ENCODE data around the gene TBC1D1. TPM values are rescaled to one million over a fixed set of nuclear protein-coding genes. Genes with fewer than 3 reads are reported as not detected.
A peak's percentile ranks its signal among the peaks of the same experiment; 100 is the strongest.
"Not testable (repeated sequence)": the region's sequence is repeated elsewhere in the genome, so short reads cannot be mapped to it uniquely, and the experiment has no call there.

Gene TBC1D1
- total RNA-seq, 1 experiment from 2014 or later, result 104 TPM

- no peak for DNase-seq (ENCODE audit: low spot score)
Observed at GRCh38 chr4:38011511-38012162, 120.8 kb downstream of the TBC1D1 start.

- DNase-seq (ENCODE audit: low spot score), result no peak
Observed at GRCh38 chr4:38013461-38014366, 122.8 kb downstream of the TBC1D1 start.

- DNase-seq (ENCODE audit: low spot score), result no peak
Observed at GRCh38 chr4:38014421-38014852, 123.6 kb downstream of the TBC1D1 start.

DNA sequence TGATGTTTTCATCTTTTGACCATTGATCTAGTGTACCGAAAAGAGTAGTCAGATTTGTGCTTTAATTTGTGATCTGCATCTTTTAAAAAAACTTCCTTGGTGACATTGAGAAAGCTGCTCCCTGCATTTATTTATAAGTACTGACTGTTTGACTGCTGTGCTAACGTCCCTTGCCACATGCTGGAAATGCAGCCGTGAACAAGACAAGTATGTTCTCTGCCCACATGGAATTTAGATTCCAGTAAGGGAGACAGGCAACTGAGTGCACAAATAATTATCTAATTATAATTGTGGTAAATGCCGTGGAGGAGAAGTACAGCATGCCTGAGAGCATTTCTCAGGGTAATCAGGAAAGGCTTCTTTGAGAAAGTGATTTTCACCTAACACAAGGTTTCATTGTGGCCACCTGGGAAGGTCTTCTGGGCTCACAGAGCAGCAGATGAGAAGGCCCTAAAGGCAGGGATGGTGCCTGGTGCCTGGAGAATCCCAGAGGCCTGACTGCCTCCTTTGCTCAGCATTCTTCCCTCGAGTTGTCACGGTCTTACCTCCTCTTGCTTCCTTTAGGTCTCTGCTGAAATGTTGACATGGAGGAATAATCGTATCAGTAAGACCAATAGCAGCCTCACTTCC lies 125.1 kb downstream of the TBC1D1 start:
- no peak for DNase-seq (ENCODE audit: low spot score)

DNA sequence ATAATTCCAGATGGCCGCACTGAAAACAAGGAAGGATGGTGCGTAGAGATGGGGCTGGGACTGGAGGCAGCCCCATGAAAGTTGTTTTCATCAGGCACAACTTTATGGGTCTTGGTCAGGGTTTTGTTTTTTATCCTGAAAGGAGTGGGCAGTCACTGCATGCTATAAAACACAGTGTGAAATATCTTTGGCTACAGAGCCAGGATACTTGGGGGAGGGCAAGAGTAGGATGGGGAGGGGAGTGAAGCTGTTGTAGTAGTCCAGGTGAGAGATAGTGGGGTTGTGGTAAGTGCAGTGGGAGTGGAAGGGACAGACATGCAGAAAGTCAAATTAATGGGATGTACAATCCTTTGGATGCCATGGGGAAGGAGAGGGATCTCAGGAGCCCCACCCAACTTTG lies 125.8 kb downstream of the TBC1D1 start:
- no peak for DNase-seq (ENCODE audit: low spot score)

DNA sequence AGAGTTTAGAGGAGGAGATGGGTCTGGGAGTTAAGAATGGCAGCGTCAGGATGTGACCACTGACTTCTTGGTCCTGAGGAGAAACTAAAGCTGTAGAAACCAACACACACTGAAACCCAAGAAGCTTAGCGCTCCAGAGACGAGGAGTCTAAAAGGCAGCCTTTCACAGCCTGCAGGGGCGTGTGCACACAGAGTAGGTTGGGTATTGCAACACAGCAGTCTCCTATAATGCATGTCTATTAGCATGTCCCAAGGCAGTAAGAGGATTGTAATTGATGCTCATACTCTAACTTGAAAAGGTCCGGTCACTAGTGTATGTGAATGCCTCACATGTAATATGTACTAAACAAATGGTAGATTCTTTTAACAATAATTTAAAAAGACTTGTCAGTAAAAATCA lies 126.7 kb downstream of the TBC1D1 start:
- DNase-seq (ENCODE audit: low spot score), result no peak

GRCh38 chr4:38020386-38020785 lies 129.5 kb downstream of the TBC1D1 start:
- DNase-seq (ENCODE audit: low spot score), result no peak

DNA sequence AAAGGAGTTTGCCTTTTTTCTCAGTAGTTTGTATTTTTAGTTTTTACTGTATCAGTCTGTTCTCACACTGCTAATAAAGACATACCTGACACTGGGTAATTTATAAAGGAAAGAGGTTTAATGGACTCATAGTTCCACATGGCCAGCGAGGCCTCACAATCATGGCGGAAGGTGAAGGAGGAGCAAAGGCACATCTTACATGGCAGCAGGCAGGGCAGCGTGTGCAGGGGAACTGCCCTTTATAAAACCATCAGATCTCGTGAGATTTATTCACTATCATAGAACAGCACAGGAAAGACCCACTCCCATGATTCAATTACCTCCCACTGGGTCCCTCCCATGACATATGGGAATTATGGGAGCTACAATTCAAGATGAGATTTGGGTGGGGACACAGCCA lies 130.1 kb downstream of the TBC1D1 start:
- DNase-seq (ENCODE audit: low spot score), result not testable (repeated sequence)

GRCh38 chr4:38021751-38022150 lies 130.9 kb downstream of the TBC1D1 start:
- peak; percentile 12 for DNase-seq (ENCODE audit: low spot score)

- DNase-seq (ENCODE audit: low spot score), result no peak
Observed at GRCh38 chr4:38023347-38024205, 132.7 kb downstream of the TBC1D1 start.

- no peak for DNase-seq (ENCODE audit: low spot score)
Observed at GRCh38 chr4:38024206-38024509, 133.3 kb downstream of the TBC1D1 start.

GRCh38 chr4:38025665-38026064 lies 134.8 kb downstream of the TBC1D1 start:
- DNase-seq (ENCODE audit: low spot score), result no peak

DNA sequence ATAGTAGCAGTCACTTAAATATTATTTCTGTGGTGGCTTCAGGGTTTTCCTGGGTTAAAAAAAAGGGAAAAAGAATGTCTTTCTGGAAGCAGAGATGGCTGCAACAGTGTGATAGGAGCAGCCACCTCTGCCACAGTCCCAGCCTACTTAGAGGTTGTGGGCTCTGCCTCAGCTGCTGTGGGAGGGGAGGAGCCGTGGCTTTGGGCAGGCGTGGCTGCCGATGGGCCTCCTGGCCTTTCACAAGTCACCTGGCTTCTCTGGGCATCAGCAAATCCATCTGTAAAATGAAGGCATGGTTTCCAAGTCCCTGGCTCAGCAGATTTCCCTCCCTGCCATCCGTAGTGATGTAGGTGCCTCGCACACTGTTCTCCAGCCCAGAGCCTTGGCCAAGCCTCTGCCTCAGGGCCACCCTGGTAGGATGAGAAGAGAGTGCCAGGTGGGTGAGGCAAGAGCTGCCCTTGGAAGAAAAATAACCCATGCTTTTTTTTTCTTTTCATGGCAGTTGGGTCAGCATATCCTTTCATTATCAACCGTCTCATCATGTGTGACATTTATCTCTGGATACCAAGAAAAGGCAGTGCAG lies 135.4 kb downstream of the TBC1D1 start:
- DNase-seq (ENCODE audit: low spot score), result no peak

- no peak for DNase-seq (ENCODE audit: low spot score)
Observed at GRCh38 chr4:38030023-38030422, 139.1 kb downstream of the TBC1D1 start.

- DNase-seq (ENCODE audit: low spot score), result peak; percentile 86
Observed at GRCh38 chr4:38034986-38035882, 144.3 kb downstream of the TBC1D1 start.

- no peak for DNase-seq (ENCODE audit: low spot score)
Observed at GRCh38 chr4:38036548-38036947, 145.7 kb downstream of the TBC1D1 start.

DNA sequence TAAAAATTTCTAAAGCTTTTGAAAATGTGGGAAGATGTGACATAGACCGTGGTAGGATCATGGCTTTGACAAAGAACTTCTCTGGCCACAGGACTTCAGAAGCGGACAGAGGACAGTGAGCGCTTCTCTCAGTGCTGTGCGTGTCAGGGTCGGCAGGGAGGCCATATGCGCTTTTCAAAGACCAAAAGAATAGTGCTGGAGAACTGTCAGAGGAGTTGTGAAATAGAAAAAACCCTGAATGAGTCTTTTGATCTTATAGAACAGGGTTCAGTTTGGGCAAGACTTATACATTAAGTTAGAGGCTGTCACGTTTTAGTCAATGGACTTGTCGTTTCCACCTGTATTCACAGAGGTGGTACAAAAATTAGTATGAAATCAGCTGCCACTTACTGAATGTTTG lies 146.7 kb downstream of the TBC1D1 start:
- DNase-seq (ENCODE audit: low spot score), result no peak

DNA sequence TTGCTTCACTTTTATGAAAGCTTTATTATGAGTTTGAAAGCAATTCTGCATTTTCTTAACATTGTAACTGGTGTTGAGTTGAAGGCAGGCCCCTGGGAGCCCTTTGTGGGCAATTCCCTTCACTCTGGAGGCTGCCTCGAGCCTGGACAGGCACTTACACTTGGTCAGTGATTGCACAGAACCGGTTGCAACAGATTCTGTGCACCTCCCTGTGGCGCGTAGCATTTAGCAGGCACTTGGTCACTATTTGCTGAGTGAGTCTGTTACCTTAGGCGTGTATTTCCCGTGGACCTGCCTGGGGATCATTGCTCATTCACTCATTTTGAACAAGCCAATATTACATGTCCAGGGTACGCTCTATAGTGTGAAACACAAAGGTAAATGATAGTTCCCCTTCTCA lies 149.7 kb downstream of the TBC1D1 start:
- DNase-seq (ENCODE audit: low spot score), result no peak

- no peak for DNase-seq (ENCODE audit: low spot score)
Observed at GRCh38 chr4:38044060-38044459, 153.2 kb downstream of the TBC1D1 start.

DNA sequence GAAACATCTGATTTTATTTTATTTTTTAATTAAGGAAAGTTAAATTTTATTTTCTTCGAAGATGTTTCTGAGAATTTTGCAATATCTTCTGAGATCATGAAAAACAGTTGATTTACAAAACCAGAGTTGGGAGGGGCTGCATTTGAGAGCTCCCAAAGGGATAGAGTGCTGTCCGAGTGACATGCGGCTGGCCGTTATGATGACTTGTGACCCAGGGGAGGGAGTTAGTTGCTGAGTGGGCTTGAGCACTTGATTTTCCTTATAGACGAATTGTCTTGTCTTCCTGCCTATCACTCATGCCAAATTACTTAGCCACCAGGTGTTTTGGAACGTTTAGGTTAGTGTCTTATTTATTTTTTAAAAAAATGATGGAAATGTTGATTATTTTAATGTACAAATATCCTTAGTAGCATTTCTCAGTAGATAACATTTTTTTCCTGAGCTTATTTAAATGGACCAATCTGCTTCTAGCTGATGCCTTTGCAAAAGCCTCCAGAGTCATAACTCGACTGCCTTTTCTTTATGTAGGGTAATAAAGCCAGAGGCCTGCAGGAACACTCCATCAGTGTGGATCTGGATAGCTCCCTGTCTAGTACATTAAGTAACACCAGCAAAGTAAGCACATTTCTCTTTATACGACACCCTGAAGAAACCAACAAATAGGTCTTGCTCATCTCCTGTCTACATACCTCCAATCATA lies 154.6 kb downstream of the TBC1D1 start:
- DNase-seq (ENCODE audit: low spot score), result no peak
